ENCODE results near the gene CWC25. TPM values are rescaled to one million over a fixed set of nuclear protein-coding genes. Genes with fewer than 3 reads are reported as not detected.

The CWC25 gene
- total and polyA plus RNA-seq, 9 of the 15 experiments (the other 6 are each of a cell fraction or from before 2014, with no cell fraction given) = 16.5 to 27.4 (median 23.0) TPM

DNA sequence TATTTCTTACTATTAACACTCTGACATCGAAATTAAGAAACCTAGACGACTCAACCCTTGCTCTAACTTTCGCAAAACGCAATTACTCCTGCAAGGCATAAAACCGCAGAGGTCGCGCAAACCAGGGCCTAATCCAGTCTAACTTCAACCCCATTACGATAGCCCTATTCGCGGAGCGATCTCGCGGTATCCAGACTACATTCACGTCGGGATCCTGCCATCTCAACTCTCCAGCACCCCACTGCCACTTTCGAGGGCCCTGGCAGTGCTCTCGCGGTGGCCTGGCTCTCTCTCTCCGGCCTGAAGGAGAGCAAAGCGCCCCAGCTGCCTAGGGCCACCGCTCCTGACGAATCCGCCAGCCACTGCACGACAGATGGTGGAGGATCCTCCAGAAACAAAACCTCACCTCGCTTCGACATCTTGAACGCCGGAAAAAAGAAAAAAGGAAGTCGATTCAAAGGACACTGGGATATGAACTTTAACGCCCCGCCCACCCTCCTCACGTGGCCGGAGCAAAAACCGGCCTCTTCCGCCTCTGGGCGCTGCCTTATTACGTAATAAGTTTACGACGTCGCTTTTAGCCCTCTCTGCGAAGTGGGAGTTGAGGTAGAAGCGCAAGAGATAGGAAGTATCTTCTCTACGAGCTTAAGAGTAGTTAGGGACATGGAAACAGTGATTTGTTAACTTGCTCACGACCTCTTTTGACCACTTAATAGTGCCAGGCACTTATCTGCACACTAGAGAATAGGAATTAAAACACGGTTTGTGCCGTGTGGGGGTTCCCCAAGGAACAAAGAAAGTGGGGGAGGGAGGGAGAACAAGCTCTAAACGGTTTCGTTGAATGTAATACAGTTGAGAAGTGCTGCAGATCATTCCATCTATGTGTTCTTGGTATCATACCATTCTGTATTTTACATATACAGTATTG, 28.4 kb upstream of the CWC25 start, which contains the start of gene RPL23 (continued):
- TF ChIP-seq ZNF3 (CRISPR knock-in tag; IDR thresholded peaks at IDR 0.05) (no peak), DMBX1 (CRISPR knock-in tag; IDR thresholded peaks at IDR 0.05; ENCODE audit: borderline replicate concordance) (no peak), ARNT (IDR thresholded peaks at IDR 0.05) (peak in 1 of 2 experiments; percentile 75; a peak in 3 of 4 replicates), KDM4B (IDR thresholded peaks at IDR 0.05; ENCODE audit: borderline replicate concordance in 2 of 2, low read depth in 1 of 2) (peak in 1 of 2 experiments; percentile 76; a peak in 1 of 4 replicates), TBL1XR1 (IDR thresholded peaks at IDR 0.05; ENCODE audit: low read length in 2 of 2) (peak; percentile 41 to 90; a peak in 2 of 4 replicates), TCF7 (IDR thresholded peaks at IDR 0.05; ENCODE audit: borderline replicate concordance) (no peak), POLR3A (IDR thresholded peaks at IDR 0.05; ENCODE audit: borderline replicate concordance, extremely low read depth, insufficient read depth, insufficient read length) (no peak)
- TF ChIP-seq, protein P1, sequence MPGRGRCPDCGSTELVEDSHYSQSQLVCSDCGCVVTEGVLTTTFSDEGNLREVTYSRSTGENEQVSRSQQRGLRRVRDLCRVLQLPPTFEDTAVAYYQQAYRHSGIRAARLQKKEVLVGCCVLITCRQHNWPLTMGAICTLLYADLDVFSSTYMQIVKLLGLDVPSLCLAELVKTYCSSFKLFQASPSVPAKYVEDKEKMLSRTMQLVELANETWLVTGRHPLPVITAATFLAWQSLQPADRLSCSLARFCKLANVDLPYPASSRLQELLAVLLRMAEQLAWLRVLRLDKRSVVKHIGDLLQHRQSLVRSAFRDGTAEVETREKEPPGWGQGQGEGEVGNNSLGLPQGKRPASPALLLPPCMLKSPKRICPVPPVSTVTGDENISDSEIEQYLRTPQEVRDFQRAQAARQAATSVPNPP (IDR thresholded peaks at IDR 0.05; ENCODE audit: borderline replicate concordance, insufficient read depth, insufficient read length) = no peak

Data from K562 (cell line).